GM12872 (cell line): ENCODE measurements around the gene EPHB2.

Experiments used
- TF ChIP-seq, protein P1 (sequence below): IDR thresholded peaks from 3 replicates; pipeline ENCODE4 v1.5.1; 2011; ENCODE audit warnings: low read depth, mild to moderate bottlenecking, low read length, moderate library complexity; ENCODE audit not compliant: insufficient read depth

The EPHB2 gene

DNA sequence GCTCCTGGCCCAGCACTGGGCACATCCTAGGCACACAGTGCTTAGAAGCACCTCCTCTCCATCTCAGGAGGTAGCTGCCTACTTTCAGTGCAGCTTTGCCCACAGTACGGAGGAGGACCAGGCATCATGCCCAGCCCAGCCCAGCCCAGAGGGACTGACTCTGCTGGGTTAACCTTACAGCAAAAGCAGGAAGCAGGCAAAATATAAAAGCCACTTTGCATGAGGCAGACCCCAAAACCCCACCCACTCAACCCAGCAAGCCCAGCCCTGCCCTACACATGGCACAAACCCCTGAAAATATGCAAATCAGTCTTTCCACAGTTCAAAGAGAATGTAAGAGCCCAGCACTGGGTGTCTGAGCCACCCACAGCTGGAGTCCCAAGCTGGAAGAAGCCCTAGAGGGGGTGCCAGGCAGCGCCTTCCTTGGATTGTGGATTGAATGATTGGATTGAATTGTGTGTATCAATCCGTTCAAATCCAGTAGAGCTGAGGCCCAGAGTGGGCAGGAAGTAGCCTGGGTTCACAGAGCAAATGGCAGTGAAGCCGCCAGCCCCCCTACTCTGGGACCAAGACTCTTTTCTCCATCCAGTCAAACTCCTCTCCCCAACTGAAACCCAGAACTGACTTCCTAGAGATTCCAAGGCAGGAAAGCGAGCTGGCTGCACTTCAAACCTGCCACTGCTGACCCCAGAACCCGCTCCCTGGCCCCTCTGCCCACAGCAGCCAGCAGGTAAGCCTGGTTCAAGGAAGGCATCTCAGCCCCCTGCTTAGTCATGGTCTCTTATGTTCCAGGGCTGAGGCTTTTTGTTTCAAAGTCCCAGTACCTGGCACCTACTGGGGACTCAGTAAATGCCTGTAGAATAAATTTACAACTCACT, 144.3 kb downstream of the EPHB2 start:
- TF ChIP-seq, protein P1, sequence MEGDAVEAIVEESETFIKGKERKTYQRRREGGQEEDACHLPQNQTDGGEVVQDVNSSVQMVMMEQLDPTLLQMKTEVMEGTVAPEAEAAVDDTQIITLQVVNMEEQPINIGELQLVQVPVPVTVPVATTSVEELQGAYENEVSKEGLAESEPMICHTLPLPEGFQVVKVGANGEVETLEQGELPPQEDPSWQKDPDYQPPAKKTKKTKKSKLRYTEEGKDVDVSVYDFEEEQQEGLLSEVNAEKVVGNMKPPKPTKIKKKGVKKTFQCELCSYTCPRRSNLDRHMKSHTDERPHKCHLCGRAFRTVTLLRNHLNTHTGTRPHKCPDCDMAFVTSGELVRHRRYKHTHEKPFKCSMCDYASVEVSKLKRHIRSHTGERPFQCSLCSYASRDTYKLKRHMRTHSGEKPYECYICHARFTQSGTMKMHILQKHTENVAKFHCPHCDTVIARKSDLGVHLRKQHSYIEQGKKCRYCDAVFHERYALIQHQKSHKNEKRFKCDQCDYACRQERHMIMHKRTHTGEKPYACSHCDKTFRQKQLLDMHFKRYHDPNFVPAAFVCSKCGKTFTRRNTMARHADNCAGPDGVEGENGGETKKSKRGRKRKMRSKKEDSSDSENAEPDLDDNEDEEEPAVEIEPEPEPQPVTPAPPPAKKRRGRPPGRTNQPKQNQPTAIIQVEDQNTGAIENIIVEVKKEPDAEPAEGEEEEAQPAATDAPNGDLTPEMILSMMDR = no peak

DNA sequence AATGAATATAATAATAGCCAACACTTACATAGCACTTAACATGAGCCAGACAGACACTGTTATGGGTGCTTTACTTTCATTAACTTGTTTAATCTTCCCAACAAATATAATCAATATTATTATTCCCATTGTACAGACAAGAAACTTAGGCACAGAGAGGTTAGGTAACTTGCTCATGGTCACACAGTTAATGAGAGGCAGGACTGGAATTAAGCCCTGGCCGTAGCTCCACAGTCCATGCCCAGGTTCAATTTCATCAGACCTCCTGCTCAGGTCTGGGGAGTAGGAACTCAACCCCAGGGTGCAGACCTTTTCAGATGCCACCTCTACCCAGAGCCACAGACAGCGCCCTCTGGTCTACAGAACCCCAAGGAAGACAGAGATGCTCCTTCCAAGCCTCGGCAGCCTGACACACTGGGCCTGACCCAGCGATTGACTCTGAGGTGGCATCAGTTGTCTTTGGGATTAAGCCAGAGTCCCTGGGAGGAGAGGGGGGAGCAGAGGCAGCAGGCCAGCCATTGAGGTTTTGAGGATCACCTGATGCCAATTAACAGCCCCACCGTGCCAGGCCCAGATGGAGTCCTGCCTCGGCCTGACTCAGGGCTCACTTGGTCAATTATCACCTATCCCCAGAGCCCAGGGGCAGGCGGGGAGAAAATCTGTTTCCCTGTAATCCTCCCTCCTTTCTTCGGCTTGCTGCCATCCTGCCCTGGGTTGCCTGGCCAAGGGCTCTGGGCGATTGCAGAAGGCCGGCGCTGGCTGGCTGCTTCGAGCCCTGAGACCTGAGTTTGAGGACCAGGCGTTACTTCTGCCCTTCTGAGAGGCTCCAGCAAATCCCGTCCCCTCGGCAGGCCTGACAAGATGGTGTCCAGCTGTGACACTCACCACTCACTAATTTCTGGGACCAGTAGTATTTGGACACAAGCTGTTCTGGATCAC, 145.3 kb downstream of the EPHB2 start:
- TF ChIP-seq, protein P1 = no peak

DNA sequence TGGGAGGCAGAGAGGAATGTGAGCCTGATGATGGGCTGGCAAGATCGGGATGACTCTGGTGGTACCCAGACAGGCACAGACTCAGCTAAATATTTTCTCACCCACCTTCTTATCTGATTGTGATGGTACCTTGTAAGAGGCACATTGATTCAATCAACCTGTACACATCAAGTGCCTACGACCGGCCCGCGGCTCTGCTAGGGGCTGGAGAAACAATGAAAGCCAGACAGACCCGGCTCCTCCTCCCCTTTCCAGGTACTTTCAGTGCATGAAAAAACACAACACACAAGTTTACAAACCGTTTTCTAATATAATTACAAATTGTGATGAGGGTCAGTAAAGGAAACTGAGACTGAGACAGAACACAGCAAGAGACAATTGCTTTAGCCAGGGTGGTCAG, 147.0 kb downstream of the EPHB2 start:
- TF ChIP-seq, protein P1 = no peak

DNA sequence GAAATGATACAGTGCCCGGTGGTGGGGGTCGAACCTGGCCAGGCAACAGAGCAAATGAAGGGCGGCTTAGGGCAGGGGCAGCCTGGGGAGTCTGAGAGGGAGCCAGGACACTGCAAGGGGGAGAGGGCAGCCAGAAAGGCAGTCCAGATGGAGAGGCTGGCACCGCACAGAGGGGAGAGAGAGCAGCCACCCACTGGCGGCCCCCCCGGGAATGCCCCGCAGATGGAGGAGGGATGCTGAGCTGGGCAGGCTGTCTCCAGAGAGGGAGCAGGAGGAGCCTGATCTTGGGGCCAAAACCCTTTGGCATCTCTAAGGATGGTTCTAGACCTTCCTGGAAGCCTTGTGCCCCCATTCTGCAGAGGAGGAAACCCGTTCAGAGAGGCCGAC, 149.8 kb downstream of the EPHB2 start:
- TF ChIP-seq, protein P1 = no peak

DNA sequence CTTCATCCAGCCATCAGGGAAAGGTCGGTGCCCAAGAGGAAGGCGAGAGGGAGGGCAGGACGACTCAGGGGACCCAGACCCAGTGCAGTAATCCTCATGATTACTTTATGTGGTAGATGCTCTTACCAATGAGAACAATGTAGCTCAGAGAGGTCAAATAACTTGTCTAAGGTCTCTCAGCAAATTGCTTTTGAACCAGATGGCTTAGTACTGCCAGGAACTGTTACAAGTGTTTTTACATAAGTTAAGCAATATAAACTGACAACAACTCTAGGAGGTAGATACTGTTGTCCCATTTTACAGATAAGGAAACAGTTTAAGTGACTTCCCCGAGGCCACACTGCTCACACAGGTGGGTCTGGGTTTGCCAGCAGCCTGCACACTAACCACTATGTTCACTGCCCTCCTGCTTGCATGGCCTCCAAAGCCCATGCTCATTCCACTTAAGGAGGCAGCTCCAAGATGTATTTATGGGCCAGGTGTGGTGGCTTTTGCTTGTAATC, 150.3 kb downstream of the EPHB2 start:
- TF ChIP-seq, protein P1 = no peak

DNA sequence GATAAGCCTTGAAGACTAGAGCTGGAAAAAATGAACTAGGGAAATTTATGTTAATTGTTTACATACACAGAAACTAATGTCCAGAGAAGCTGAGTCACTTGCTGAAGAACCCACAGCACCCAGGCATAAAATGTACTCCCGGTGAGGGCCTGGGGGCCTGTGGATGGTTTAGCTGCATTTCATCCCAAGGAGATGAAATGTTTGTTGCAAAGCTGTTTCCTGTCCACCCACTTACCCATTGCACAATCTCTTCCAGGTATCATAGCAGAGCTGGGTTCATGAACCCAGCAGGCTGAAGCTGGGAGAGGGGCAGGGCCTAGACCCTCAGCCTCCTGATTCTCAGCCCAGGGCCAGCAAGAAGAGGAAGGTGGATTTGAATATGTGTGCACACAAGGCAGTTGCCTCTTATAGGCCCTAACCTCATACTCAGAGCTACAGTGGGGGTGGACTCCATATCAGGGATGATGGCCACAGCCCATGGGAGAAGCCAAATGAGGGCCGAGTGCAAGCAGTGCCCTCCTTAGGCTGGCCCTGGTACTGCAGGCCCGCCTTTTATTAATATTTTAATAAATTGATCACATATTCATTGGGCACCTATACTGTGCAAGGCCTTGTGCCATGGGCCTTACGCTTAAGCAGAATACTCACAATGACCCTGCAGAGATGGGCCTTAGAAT, 151.3 kb downstream of the EPHB2 start:
- TF ChIP-seq, protein P1 = peak; percentile 71
